Astrocyte of the cerebellum (primary cell): ENCODE measurements around the gene TTC9.

Experiments used
- DNase-seq: peaks from one replicate; pipeline ENCODE4 v3.0.0-alpha.2; 2011; ENCODE audit warnings: low read depth
- H3K4me3 ChIP-seq: 2 replicates; pipeline ENCODE4 v1.5.1; 2011; ENCODE audit warnings: mild to moderate bottlenecking, low read depth, low read length, moderate library complexity
- CTCF ChIP-seq: IDR thresholded peaks from 2 replicates; pipeline ENCODE4 v1.5.1; 2012; ENCODE audit warnings: low read length, low read depth, moderate library complexity, mild to moderate bottlenecking; ENCODE audit errors: missing control alignments
- in situ Hi-C: cut with HindIII; loops from 2 replicates; pipeline ENCODE4 v1.10.0; 2017; ENCODE audit warnings: low sequenced_read_pairs

TTC9 gene

GRCh38 chr14:70641548-70642302 lies at the start of gene TTC9:
Gene TTC9, plus strand, starts transcription at chr14:70641916. Its CDS starts 214 bp downstream, at chr14:70642130.
- in situ Hi-C loops, result no loop called here
- no peak for DNase-seq

GRCh38 chr14:70594461-70594860 lies 47.3 kb upstream of the TTC9 start:
- no peak for TF ChIP-seq CTCF
- in situ Hi-C loops, result no loop called here
- no peak for DNase-seq

More at GRCh38 chr14:70641548-70642302, at the start of gene TTC9:
- no peak for TF ChIP-seq CTCF
- peak within 1 kb of the TSS; percentile 48 for H3K4me3 ChIP-seq

GRCh38 chr14:70595443-70596185 lies 46.1 kb upstream of the TTC9 start:
- TF ChIP-seq CTCF, result no peak
- in situ Hi-C loops, result no loop called here
- no peak overlapping the region for H3K4me3 ChIP-seq
- no peak for DNase-seq

More at GRCh38 chr14:70594461-70594860, 47.3 kb upstream of the TTC9 start:
- no peak overlapping the region for H3K4me3 ChIP-seq

- no peak overlapping the region for H3K4me3 ChIP-seq
- in situ Hi-C loops, result no loop called here
- DNase-seq, result no peak
- TF ChIP-seq CTCF, result no peak
Measured at GRCh38 chr14:70597731-70598130, 44.0 kb upstream of the TTC9 start.

GRCh38 chr14:70599345-70599744 lies 42.4 kb upstream of the TTC9 start:
- in situ Hi-C loops, result no loop called here
- DNase-seq, result no peak
- H3K4me3 ChIP-seq, result peak overlapping the region; percentile 99
- no peak for TF ChIP-seq CTCF

GRCh38 chr14:70600382-70601157 lies 41.1 kb upstream of the TTC9 start, which contains the start of gene MED6:
Gene MED6, minus strand, starts transcription at chr14:70600655. Its CDS starts 18 bp downstream, at chr14:70600637.
- peak; percentile 69 for DNase-seq
- in situ Hi-C loops, result loop anchor here (5.0 kb wide), 1 partner anchor 367 kb away; no protein-coding TSS in a partner anchor
- TF ChIP-seq CTCF, result no peak
- H3K4me3 ChIP-seq, result peak within 1 kb of the TSS; percentile 99
